HCT116 (cell line): Measurements from ENCODE around the gene TCF12. TPM values are rescaled to one million over a fixed set of nuclear protein-coding genes. Genes with fewer than 3 reads are reported as not detected.

Experiments
- ATAC-seq: fragments of 200-7000 bp; cut with Tn5 transposase; 2 replicates; pipeline ENCODE4 v1.9.1; 2020; ENCODE audit warnings: mild to moderate bottlenecking, moderate library complexity
- BruUV-seq: library from RNA; stranded (reverse); fragments of 400-500 nt; replicated peaks from 2 replicates; lab custom pipeline; 2021; lab: Mats Ljungman, UMichigan
- CTCF ChIA-PET: fragments of 300-600 bp; sonication (Branson Sonifier 250); formaldehyde crosslinking; loops from one replicate; lab custom pipeline; 2021; ENCODE audit warnings: antibody characterized with exemption; lab: Charles Lee
- POLR2A ChIA-PET: fragments of 300-600, 350-600 bp; sonication (Branson Sonifier 250); formaldehyde crosslinking; loops from one replicate; lab custom pipeline; 2021; ENCODE audit warnings: antibody characterized with exemption; lab: Charles Lee
- RAD21 ChIA-PET, 2 experiments: fragments of 300-600 bp; sonication (Branson Sonifier 250); formaldehyde crosslinking; loops; one replicate each; lab custom pipeline; 2023; ENCODE audit warnings: low total read pairs in 2 of 2; ENCODE audit not compliant: uncharacterized antibody in 2 of 2, unreplicated experiment in 2 of 2, low non-redundant PET in 1 of 2; lab: Charles Lee
- DNase-seq: peaks from one replicate; pipeline ENCODE4 v3.0.0-alpha.2; 2010; ENCODE audit warnings: low read depth, low spot score
- H2AFZ ChIP-seq: fragments of 200-600 bp; shearing (Covaris generic), sonication (generic); 2 replicates; pipeline ENCODE4 v1.6.1; 2017; ENCODE audit warnings: low read depth, mixed run types, mixed read lengths, antibody characterized with exemption, low read length; ENCODE audit not compliant: poor library complexity, severe bottlenecking
- H3K27ac ChIP-seq: 2 replicates; pipeline ENCODE4 v1.5.1; 2012; ENCODE audit warnings: low read depth, low read length
- H3K27me3 ChIP-seq: fragments of 200-600 bp; sonication (generic); 2 replicates; pipeline ENCODE4 v1.6.1; 2016; ENCODE audit warnings: mixed run types, low read length, mixed read lengths; ENCODE audit not compliant: insufficient read depth
- H3K36me3 ChIP-seq, 2 experiments: fragments of 200-500 bp in 1 of 2; fragments of 200-600 bp in 1 of 2; sonication (Bioruptor generic) in 1 of 2; sonication (generic) in 1 of 2; 2 replicates each; pipeline versions ENCODE4 v1.5.1 to v1.6.1; 2014 to 2016; ENCODE audit warnings: low read length in 2 of 2, inconsistent platforms in 1 of 2, mixed read lengths in 1 of 2, mixed run types in 1 of 2; ENCODE audit not compliant: insufficient read depth in 2 of 2, control insufficient read depth in 1 of 2
- H3K4me1 ChIP-seq, 2 experiments: fragments of 200-600 bp in 1 of 2; sonication (generic) in 1 of 2; 2 replicates each; pipeline versions ENCODE4 v1.5.1 to v1.6.1; 2012 to 2017; ENCODE audit warnings: low read length in 2 of 2, inconsistent platforms in 1 of 2, mild to moderate bottlenecking in 1 of 2, mixed read lengths in 1 of 2, mixed run types in 1 of 2, moderate library complexity in 1 of 2; ENCODE audit not compliant: insufficient read depth in 2 of 2, control insufficient read depth in 1 of 2
- H3K4me2 ChIP-seq: fragments of 200-600 bp; sonication (generic); 2 replicates; pipeline ENCODE4 v1.6.1; 2017; ENCODE audit warnings: mixed run types, low read length, mixed read lengths
- H3K4me3 ChIP-seq, 2 experiments: fragments of 200-600 bp in 1 of 2; sonication (generic) in 1 of 2; replicated peaks in 1 of 2; 2 replicates each; pipeline ENCODE4 v1.5.1; 2011 to 2016; ENCODE audit warnings: low read length in 2 of 2, control low read depth in 1 of 2, low read depth in 1 of 2, mild to moderate bottlenecking in 1 of 2, mixed read lengths in 1 of 2, mixed run types in 1 of 2
- H3K79me2 ChIP-seq: fragments of 200-600 bp; sonication (generic); 2 replicates; pipeline ENCODE4 v1.6.1; 2017; ENCODE audit warnings: mild to moderate bottlenecking, mixed run types, low read length, moderate library complexity, mixed read lengths; ENCODE audit not compliant: insufficient read depth
- H3K9ac ChIP-seq: fragments of 200-600 bp; sonication (generic); 2 replicates; pipeline ENCODE4 v1.6.1; 2016; ENCODE audit warnings: low read length, mixed read lengths
- H3K9me2 ChIP-seq: fragments of 200-600 bp; sonication (generic), shearing (Covaris generic); 2 replicates; pipeline ENCODE4 v1.6.1; 2017; ENCODE audit warnings: mixed run types, mild to moderate bottlenecking, moderate library complexity; ENCODE audit not compliant: insufficient read depth
- H3K9me3 ChIP-seq, 2 experiments: fragments of 200-500 bp in 1 of 2; fragments of 200-600 bp in 1 of 2; sonication (Bioruptor generic) in 1 of 2; sonication (generic) in 1 of 2; 2 replicates each; pipeline ENCODE4 v1.6.1; 2014 to 2017; ENCODE audit warnings: low read length in 2 of 2, mixed read lengths in 2 of 2, inconsistent platforms in 1 of 2, low read depth in 1 of 2, mild to moderate bottlenecking in 1 of 2, mixed run types in 1 of 2, moderate library complexity in 1 of 2; ENCODE audit not compliant: control insufficient read depth in 1 of 2, insufficient read depth in 1 of 2
- H4K20me1 ChIP-seq: fragments of 200-600 bp; sonication (generic), shearing (Covaris generic); 2 replicates; pipeline ENCODE4 v1.6.1; 2017; ENCODE audit warnings: mixed run types, mild to moderate bottlenecking, moderate library complexity; ENCODE audit not compliant: insufficient read depth
- ELF1 ChIP-seq: IDR thresholded peaks from 2 replicates; pipeline ENCODE4 v1.6.1; 2012; ENCODE audit warnings: low read depth, borderline replicate concordance
- EZH2 ChIP-seq: fragments of 200-600 bp; sonication (generic); IDR thresholded peaks from 2 replicates; pipeline ENCODE4 v1.6.1; 2017; ENCODE audit warnings: antibody characterized with exemption, mixed run types
- JUND ChIP-seq: IDR thresholded peaks from 2 replicates; pipeline ENCODE4 v1.6.1; 2012
- MAX ChIP-seq: IDR thresholded peaks from 2 replicates; pipeline ENCODE4 v1.6.1; 2012
- POLR2A ChIP-seq: IDR thresholded peaks from 2 replicates; pipeline ENCODE4 v1.7.0; 2011; ENCODE audit warnings: borderline replicate concordance; ENCODE audit not compliant: insufficient read depth, insufficient read length; ENCODE audit errors: extremely low read depth
- POLR2AphosphoS5 ChIP-seq: IDR thresholded peaks from 2 replicates; pipeline ENCODE4 v1.6.1; 2011; ENCODE audit warnings: mild to moderate bottlenecking, low read depth, low read length, moderate library complexity
- SRF ChIP-seq: IDR thresholded peaks from 2 replicates; pipeline ENCODE4 v1.6.1; 2012; ENCODE audit warnings: low read depth
- ZNF274 ChIP-seq: fragments of 200-500 bp; sonication (Bioruptor generic); IDR thresholded peaks from 2 replicates; pipeline ENCODE4 v1.6.1; 2014; ENCODE audit warnings: mild to moderate bottlenecking, low read depth, low read length, inconsistent platforms
- intact Hi-C: fragments of 100-400 bp; cut with micrococcal nuclease; formaldehyde crosslinking; loops from 2 replicates; pipeline ENCODE4 v1.10.0; 2022
- total RNA-seq: library from RNA; stranded (reverse); gene quantifications from one replicate; pipeline ENCODE4 v1.2.1, GENCODE V29; 2021; ENCODE audit not compliant: unreplicated experiment
- TF ChIP-seq, protein P1 (sequence below), 3 experiments: fragments of 200-600 bp in 1 of 3; sonication (generic) in 1 of 3; IDR thresholded peaks in 2 of 3; conservative IDR thresholded peaks in 1 of 3; 2 replicates each; pipeline ENCODE4 v1.5.1; 2012 to 2017; ENCODE audit warnings: low read depth in 2 of 3, low read length in 2 of 3, antibody characterized with exemption in 1 of 3, borderline replicate concordance in 1 of 3, control low read depth in 1 of 3, mild to moderate bottlenecking in 1 of 3, mixed read lengths in 1 of 3, mixed run types in 1 of 3, moderate library complexity in 1 of 3; ENCODE audit not compliant: insufficient read depth in 1 of 3

TCF12 gene
- total RNA-seq, 1 experiment from 2014 or later: 71.6 TPM

DNA sequence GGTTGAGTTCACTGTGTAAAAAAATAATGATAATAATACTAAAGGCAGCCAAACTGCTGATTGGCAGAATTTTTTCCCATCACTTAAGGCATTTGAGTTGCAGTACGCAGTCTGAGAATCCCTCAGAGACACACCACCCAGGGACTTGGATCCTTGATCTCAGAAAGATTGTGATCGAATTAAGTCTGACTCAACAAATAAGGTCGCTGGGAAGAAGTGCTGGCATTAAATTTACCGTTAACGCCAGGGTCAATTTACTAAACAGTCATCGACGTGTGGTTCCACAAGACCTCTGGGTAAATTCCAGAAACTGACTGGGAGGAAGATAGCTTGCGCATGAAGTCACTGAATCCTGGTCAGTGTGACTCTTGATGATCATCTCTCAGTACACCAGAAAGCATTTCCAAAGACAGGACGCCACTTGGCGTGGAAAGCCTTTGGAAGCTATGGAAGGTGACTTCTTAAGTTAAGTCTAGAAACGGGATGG, 409.6 kb downstream of the TCF12 start:
- H3K9me3 ChIP-seq: no peaks in the 10 kb centered on the region
- CTCF ChIA-PET: interaction anchor here (0.6 to 1.6 kb wide), 2 partner anchors 200 to 214 kb away, joined by 3 read pairs; no protein-coding TSS in a partner anchor
- no peaks in the 10 kb centered on the region for H3K79me2 ChIP-seq
- TF ChIP-seq POLR2A (no peak), SRF (no peak), POLR2AphosphoS5 (no peak), ELF1 (no peak), MAX (no peak), ZNF274 (no peak), EZH2 (no peak), JUND (no peak)
- TF ChIP-seq, protein P1, sequence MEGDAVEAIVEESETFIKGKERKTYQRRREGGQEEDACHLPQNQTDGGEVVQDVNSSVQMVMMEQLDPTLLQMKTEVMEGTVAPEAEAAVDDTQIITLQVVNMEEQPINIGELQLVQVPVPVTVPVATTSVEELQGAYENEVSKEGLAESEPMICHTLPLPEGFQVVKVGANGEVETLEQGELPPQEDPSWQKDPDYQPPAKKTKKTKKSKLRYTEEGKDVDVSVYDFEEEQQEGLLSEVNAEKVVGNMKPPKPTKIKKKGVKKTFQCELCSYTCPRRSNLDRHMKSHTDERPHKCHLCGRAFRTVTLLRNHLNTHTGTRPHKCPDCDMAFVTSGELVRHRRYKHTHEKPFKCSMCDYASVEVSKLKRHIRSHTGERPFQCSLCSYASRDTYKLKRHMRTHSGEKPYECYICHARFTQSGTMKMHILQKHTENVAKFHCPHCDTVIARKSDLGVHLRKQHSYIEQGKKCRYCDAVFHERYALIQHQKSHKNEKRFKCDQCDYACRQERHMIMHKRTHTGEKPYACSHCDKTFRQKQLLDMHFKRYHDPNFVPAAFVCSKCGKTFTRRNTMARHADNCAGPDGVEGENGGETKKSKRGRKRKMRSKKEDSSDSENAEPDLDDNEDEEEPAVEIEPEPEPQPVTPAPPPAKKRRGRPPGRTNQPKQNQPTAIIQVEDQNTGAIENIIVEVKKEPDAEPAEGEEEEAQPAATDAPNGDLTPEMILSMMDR (IDR thresholded peaks at IDR 0.05 in 2 of 3, conservative IDR thresholded peaks at IDR 0.05 in 1 of 3; ENCODE audit: borderline replicate concordance in 1 of 3, insufficient read depth in 1 of 3, low read depth in 2 of 3, low read length in 2 of 3): no peak
- H3K4me2 ChIP-seq: no peak overlapping the region
- BruUV-seq: no TSS peak
- no peak overlapping the region for H3K4me3 ChIP-seq
- intact Hi-C loops: no loop called here
- peaks cover 11 to 20% of the 10 kb centered on the region in 2 experiments for H3K4me1 ChIP-seq
- H3K9ac ChIP-seq: no peak overlapping the region
- no peaks in the 10 kb centered on the region for H3K36me3 ChIP-seq
- DNase-seq (no peak), ATAC-seq (no peak)
- H2AFZ ChIP-seq: no peak overlapping the region
- POLR2A ChIA-PET: no interaction called here
- RAD21 ChIA-PET: no interaction called here
- H3K27me3 ChIP-seq: no peaks in the 10 kb centered on the region
- H3K27ac ChIP-seq: no peak overlapping the region
- H4K20me1 ChIP-seq: no peaks in the 10 kb centered on the region
- no peaks in the 10 kb centered on the region for H3K9me2 ChIP-seq
